HEK293T (cell line): Measurements from ENCODE around the gene XPO1.

ENCODE experiments used
- ARNT ChIP-seq: fragments of 450-650 bp; IDR thresholded peaks from 2 replicates; pipeline ENCODE4 v1.6.1; 2017; ENCODE audit warnings: mild to moderate bottlenecking
- BHLHE40 ChIP-seq: fragments of 450-650 bp; IDR thresholded peaks from 2 replicates; pipeline ENCODE4 v1.6.1; 2016; ENCODE audit warnings: mild to moderate bottlenecking, moderate library complexity, borderline replicate concordance
- CTBP1 ChIP-seq: fragments of 450-650 bp; IDR thresholded peaks from 2 replicates; pipeline ENCODE4 v1.6.1; 2016; ENCODE audit warnings: borderline replicate concordance
- ELF4 ChIP-seq: fragments of 450-650 bp; IDR thresholded peaks from 2 replicates; pipeline ENCODE4 v1.6.1; 2017; ENCODE audit warnings: antibody characterized with exemption
- FOXA1 ChIP-seq: fragments of 450-650 bp; IDR thresholded peaks from 2 replicates; pipeline ENCODE4 v1.6.1; 2016; ENCODE audit warnings: mild to moderate bottlenecking
- FOXK2 ChIP-seq: fragments of 450-650 bp; IDR thresholded peaks from 2 replicates; pipeline ENCODE4 v1.6.1; 2016; ENCODE audit warnings: mild to moderate bottlenecking
- FOXM1 ChIP-seq: fragments of 450-650 bp; IDR thresholded peaks from 2 replicates; pipeline ENCODE4 v1.6.1; 2017; ENCODE audit warnings: mild to moderate bottlenecking, borderline replicate concordance
- LEF1 ChIP-seq: fragments of 450-650 bp; IDR thresholded peaks from 2 replicates; pipeline ENCODE4 v1.6.1; 2017; ENCODE audit warnings: mild to moderate bottlenecking, borderline replicate concordance
- SP1 ChIP-seq: fragments of 450-650 bp; IDR thresholded peaks from 2 replicates; pipeline ENCODE4 v1.6.1; 2017
- SUZ12 ChIP-seq: fragments of 450-650 bp; IDR thresholded peaks from 2 replicates; pipeline ENCODE4 v1.6.1; 2016; ENCODE audit warnings: mild to moderate bottlenecking
- TARDBP ChIP-seq: fragments of 450-650 bp; IDR thresholded peaks from 2 replicates; pipeline ENCODE4 v1.6.1; 2016
- ZNF384 ChIP-seq: fragments of 450-650 bp; IDR thresholded peaks from 2 replicates; pipeline ENCODE4 v1.6.1; 2016

- TF ChIP-seq SP1: no peak
- no peak for TF ChIP-seq SUZ12
- TF ChIP-seq FOXA1: no peak
- no peak for TF ChIP-seq LEF1
- TF ChIP-seq ZNF384: no peak
- no peak for TF ChIP-seq FOXK2
- no peak for TF ChIP-seq BHLHE40
- TF ChIP-seq FOXM1: no peak
- TF ChIP-seq ARNT: no peak
- no peak for TF ChIP-seq ELF4
- TF ChIP-seq CTBP1: no peak
- TF ChIP-seq TARDBP: no peak
Observed at GRCh38 chr2:61452392-61452791, 85.8 kb downstream of the XPO1 start.
